ENCODE results near the gene SLC35F3. TPM values are rescaled to one million over a fixed set of nuclear protein-coding genes. Genes with fewer than 3 reads are reported as not detected.

The SLC35F3 gene
- total RNA-seq, 2 experiments from 2014 or later, result not detected

- H3K4me2 ChIP-seq (ENCODE audit: low read length), result no peak overlapping the region
- BruUV-seq (replicated peaks), result no TSS peak
- H3K4me1 ChIP-seq (ENCODE audit: insufficient read depth, low read length, poor library complexity, severe bottlenecking), result no peaks in the 10 kb centered on the region
- no peak overlapping the region for H2AFZ ChIP-seq (ENCODE audit: low read length)
- CTCF ChIA-PET (ENCODE audit: unreplicated experiment), result no interaction called here
- H3K9me2 ChIP-seq (ENCODE audit: insufficient read depth, low read length), result no peaks in the 10 kb centered on the region
- H3K79me2 ChIP-seq (ENCODE audit: insufficient read depth, low read depth, low read length), result no peaks in the 10 kb centered on the region
- DNase-seq (ENCODE audit: low spot score), result no peak
- no peak overlapping the region for H3K27ac ChIP-seq (ENCODE audit: low read depth, low read length, poor library complexity, severe bottlenecking)
- TF ChIP-seq CTCF (conservative IDR thresholded peaks at IDR 0.05; ENCODE audit: low read length) (no peak), EZH2phosphoT487 (IDR thresholded peaks at IDR 0.05; ENCODE audit: borderline replicate concordance, low read depth, low read length) (no peak)
- H3K9me3 ChIP-seq (ENCODE audit: low read length), result no peaks in the 10 kb centered on the region
- H3K36me3 ChIP-seq (ENCODE audit: insufficient read depth, low read length), result no peaks in the 10 kb centered on the region
- no peaks in the 10 kb centered on the region for H4K20me1 ChIP-seq (ENCODE audit: insufficient read depth, low read length)
- no peak overlapping the region for H3K4me3 ChIP-seq (ENCODE audit: low read depth, low read length, poor library complexity, severe bottlenecking)
- intact Hi-C loops (cut with micrococcal nuclease; ENCODE audit: unreplicated experiment), result no loop called here
- POLR2A ChIA-PET, result no interaction called here
These were observed 8.0 kb downstream of the SLC35F3 start for GRCh38 chr1:233912447-233912846.

- H3K79me2 ChIP-seq (ENCODE audit: insufficient read depth, low read depth, low read length), result no peaks in the 10 kb centered on the region
- CTCF ChIA-PET (ENCODE audit: unreplicated experiment), result no interaction called here
- no peak overlapping the region for H3K4me3 ChIP-seq (ENCODE audit: low read depth, low read length, poor library complexity, severe bottlenecking)
- no TSS peak for BruUV-seq (replicated peaks)
- H3K9me3 ChIP-seq (ENCODE audit: low read length), result no peaks in the 10 kb centered on the region
- TF ChIP-seq CTCF (conservative IDR thresholded peaks at IDR 0.05; ENCODE audit: low read length), result no peak
- POLR2A ChIA-PET, result no interaction called here
- no peak for DNase-seq (ENCODE audit: low spot score)
- H3K9me2 ChIP-seq (ENCODE audit: insufficient read depth, low read length), result no peaks in the 10 kb centered on the region
- H3K4me2 ChIP-seq (ENCODE audit: low read length), result no peak overlapping the region
- intact Hi-C loops (cut with micrococcal nuclease; ENCODE audit: unreplicated experiment), result no loop called here
- H2AFZ ChIP-seq (ENCODE audit: low read length), result no peak overlapping the region
- H3K4me1 ChIP-seq (ENCODE audit: insufficient read depth, low read length, poor library complexity, severe bottlenecking), result no peaks in the 10 kb centered on the region
- no peak overlapping the region for H3K27ac ChIP-seq (ENCODE audit: low read depth, low read length, poor library complexity, severe bottlenecking)
- no peaks in the 10 kb centered on the region for H4K20me1 ChIP-seq (ENCODE audit: insufficient read depth, low read length)
- no peaks in the 10 kb centered on the region for H3K36me3 ChIP-seq (ENCODE audit: insufficient read depth, low read length)
These were observed 8.4 kb downstream of the SLC35F3 start for GRCh38 chr1:233912909-233913308.

- H3K36me3 ChIP-seq (ENCODE audit: insufficient read depth, low read length), result no peaks in the 10 kb centered on the region
- H3K79me2 ChIP-seq (ENCODE audit: insufficient read depth, low read depth, low read length), result no peaks in the 10 kb centered on the region
- no peaks in the 10 kb centered on the region for H3K9me3 ChIP-seq (ENCODE audit: low read length)
- H2AFZ ChIP-seq (ENCODE audit: low read length), result no peak overlapping the region
- H3K27ac ChIP-seq (ENCODE audit: low read depth, low read length, poor library complexity, severe bottlenecking), result no peak overlapping the region
- no peak overlapping the region for H3K4me2 ChIP-seq (ENCODE audit: low read length)
- no peaks in the 10 kb centered on the region for H4K20me1 ChIP-seq (ENCODE audit: insufficient read depth, low read length)
- DNase-seq (ENCODE audit: low spot score), result no peak
- intact Hi-C loops (cut with micrococcal nuclease; ENCODE audit: unreplicated experiment), result no loop called here
- no peaks in the 10 kb centered on the region for H3K9me2 ChIP-seq (ENCODE audit: insufficient read depth, low read length)
- no peaks in the 10 kb centered on the region for H3K4me1 ChIP-seq (ENCODE audit: insufficient read depth, low read length, poor library complexity, severe bottlenecking)
- POLR2A ChIA-PET, result no interaction called here
- CTCF ChIA-PET (ENCODE audit: unreplicated experiment), result no interaction called here
- H3K4me3 ChIP-seq (ENCODE audit: low read depth, low read length, poor library complexity, severe bottlenecking), result no peak overlapping the region
- no TSS peak for BruUV-seq (replicated peaks)
- TF ChIP-seq EZH2phosphoT487 (IDR thresholded peaks at IDR 0.05; ENCODE audit: borderline replicate concordance, low read depth, low read length), result no peak
- TF ChIP-seq CTCF (conservative IDR thresholded peaks at IDR 0.05; ENCODE audit: low read length), result no peak
These were observed 12.2 kb downstream of the SLC35F3 start for GRCh38 chr1:233916706-233917105.
